GM19035 (cell line): Measurements from ENCODE around the gene GULP1.
"Not testable (repeated sequence)": the region's sequence is repeated elsewhere in the genome, so short reads cannot be mapped to it uniquely, and the experiment has no call there.

Experiments used
- ATAC-seq: cut with Tn5 transposase; IDR thresholded peaks from one replicate; pipeline ENCODE4 v1.9.1; 2021; ENCODE audit not compliant: unreplicated experiment

The GULP1 gene

GRCh38 chr2:188291617-188292347, at the start of gene GULP1:
Gene GULP1, plus strand, starts transcription at chr2:188291874. Its CDS starts 185,829 bp downstream, at chr2:188477703.
- ATAC-seq: no peak

DNA sequence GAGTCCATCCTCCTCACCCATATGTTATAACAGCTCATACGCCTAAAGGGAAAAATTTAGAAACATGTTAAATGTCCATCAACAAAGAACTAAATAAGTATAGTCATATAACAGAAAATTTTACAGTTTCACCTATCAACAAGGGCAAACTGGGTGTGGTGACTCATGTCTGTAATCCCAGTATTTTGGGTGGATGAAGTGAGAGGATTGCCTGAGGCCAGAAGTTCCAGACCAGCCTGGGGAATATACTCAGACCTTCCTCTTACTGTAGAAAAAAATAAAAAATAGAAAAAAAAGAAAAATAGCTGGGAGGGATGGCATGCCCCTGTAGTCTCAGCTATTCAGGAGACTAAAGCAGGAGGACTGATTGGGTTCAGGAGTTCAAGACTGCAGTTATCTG, 48.3 kb upstream of the GULP1 start:
- ATAC-seq: no peak

- ATAC-seq: no peak
Measured at GRCh38 chr2:188244383-188244782, 47.3 kb upstream of the GULP1 start.

- no peak for ATAC-seq
Measured at GRCh38 chr2:188245230-188245629, 46.4 kb upstream of the GULP1 start.

DNA sequence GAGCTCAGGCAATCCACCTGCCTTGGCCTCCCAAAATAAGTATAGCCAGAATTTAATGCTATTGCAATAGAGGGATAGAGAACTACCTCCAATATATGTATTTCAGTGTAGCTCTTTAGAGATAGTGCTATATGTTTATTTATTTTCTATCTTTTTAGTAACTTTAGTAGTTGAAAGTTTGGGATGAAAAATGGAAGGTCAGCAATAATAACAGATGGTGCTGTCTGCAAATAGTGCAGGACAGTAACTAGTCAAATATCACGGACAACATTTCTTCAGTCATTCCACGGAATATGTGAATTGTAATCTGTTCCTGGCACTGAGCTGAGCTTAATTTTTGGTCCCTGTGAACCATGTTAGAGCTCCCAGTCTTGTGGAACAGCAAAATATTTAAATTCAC, 43.2 kb upstream of the GULP1 start:
- no peak for ATAC-seq

- ATAC-seq: no peak
Measured at GRCh38 chr2:188251034-188251433, 40.6 kb upstream of the GULP1 start.

DNA sequence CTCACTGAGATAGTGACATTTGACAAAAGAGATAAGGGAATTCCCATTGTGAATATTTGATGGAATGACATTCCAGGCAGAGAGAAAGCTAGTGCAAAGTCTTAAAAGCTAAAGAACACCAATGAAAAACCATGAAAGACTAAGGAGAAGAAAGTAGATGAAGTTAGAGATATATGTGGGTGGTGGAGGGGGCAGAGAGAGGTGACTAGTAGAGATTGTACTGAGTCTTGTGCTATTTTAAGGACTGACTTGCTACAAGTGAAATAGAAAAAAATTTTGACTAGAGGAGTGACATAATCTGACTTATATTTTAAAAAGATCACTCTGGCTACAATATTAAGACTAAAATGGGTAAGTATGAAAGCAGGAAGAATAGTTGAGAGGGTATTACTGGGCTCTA, 35.3 kb upstream of the GULP1 start:
- no peak for ATAC-seq

GRCh38 chr2:188265315-188265714, 26.4 kb upstream of the GULP1 start:
- no peak for ATAC-seq

DNA sequence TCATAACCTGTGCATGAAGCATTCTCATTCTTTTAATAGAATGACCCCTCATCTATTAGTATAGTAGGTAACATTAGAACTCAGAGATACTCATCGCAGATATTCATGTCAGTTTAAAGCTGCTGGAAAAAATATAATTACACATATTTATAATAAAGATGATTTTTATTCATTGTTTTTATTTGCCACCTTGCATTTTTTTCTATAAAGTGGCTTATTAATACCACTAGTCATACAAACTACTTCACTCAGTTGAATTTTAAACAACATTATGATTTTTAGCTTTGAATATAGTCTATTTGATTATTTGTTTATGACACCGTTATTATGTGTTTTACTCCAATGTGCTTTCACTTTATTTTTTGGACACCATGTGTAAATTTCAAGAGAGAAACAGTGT, 23.9 kb upstream of the GULP1 start:
- no peak for ATAC-seq

DNA sequence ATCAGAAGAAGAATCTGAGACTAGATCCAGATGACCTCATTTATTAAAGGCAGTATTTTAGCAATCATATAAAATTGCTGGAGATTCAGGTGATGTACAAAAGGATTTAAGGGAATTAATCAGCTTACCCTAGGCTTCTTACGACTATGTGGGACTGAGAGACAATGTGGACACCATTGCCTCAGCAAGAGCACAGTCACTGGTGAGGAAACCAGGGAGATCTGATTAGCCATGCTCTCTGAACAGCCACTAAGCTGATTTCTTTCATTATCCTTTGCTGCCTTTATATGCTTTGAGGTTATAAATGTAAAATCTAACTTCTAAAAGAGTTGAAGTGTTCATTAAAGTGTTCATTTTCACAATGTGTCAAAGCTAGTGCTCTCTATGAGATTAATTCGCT, 22.7 kb upstream of the GULP1 start:
- ATAC-seq: no peak

DNA sequence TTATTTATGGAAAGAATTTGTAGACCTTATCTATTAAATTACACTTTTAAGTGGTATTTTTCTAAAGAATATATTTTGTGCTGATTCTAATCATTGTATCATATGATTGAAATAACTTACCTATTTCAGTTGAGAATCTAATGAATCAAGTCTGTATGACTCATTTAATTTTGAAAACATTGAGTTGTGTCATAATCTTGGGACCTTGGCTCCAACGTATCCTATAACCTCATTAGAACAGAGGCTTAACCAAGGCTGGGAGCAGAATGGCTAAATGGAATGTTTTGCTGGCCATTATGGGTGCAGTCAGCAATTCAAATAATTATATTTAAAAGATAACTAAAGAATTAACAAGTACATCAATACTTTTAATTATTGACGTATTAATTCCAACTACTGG, 19.6 kb upstream of the GULP1 start:
- ATAC-seq: no peak

DNA sequence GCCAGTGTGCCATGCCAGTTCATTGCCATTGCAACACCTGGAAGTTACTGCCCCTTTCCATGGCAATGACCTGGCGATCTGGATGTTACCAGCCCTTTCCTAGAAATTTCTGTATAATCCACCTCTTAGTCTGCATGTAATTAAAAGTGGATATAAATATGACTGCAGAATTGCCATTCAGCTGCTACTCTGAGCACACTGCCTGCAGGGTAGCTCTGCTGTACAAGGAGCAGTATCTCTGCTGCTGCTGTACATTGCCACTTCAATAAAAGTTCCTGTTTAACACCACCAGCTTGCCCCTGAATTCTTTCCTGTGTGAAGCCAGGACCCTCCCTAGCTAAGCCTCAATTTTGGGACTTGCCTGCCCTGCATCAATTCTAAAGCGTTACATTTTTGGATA, 17.4 kb upstream of the GULP1 start:
- no peak for ATAC-seq

DNA sequence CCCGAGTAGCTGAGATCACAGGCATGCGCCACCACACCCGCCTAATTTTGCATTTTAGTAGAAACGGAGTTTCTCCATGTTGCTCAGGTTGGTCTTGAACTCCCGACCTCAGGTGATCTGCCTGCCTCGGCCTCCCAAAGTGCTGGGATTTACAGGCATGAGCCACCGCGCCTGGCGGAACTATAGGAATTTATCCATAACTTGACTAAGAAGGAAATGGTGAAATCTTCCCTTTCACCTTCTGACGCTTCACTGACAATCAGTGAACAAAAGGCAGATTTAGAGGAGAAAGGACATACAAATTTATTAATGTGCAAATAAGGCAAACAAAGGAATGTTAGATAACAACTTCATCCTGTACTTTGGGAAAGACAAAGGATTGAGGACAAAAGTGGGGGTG, 15.4 kb upstream of the GULP1 start:
- ATAC-seq: no peak

- ATAC-seq: no peak
Measured at GRCh38 chr2:188277786-188278185, 13.9 kb upstream of the GULP1 start.

GRCh38 chr2:188278388-188279092, 13.1 kb upstream of the GULP1 start:
- no peak for ATAC-seq

- no peak for ATAC-seq
Measured at GRCh38 chr2:188279093-188279445, 12.6 kb upstream of the GULP1 start.

- ATAC-seq: no peak
Measured at GRCh38 chr2:188280811-188281222, 10.9 kb upstream of the GULP1 start.

- no peak for ATAC-seq
Measured at GRCh38 chr2:188282907-188283306, 8.8 kb upstream of the GULP1 start.

- not testable (repeated sequence) for ATAC-seq
Measured at GRCh38 chr2:188284251-188284650, 7.4 kb upstream of the GULP1 start.

DNA sequence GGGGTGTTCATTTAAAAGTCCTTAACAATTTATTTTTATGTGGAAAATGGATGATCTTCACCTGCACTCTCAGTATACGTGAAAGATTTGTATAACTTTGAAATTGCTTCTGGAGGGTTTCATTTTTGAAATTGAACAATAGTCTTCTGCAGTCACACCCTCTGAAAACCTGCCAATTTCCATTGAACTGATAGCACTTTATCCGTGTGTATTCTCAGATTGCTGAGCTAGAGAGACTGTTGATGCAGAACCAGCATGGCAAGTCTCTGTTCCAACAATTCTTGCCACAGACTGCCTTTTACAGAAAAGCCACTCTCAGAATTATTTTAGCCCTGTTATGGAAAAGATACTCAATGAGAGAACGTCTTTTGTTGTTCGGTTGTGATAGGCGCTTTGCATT, 6.6 kb upstream of the GULP1 start:
- ATAC-seq: no peak

GRCh38 chr2:188285774-188286173, 5.9 kb upstream of the GULP1 start:
- ATAC-seq: no peak

GRCh38 chr2:188291142-188291616, 495 bp upstream of the GULP1 start:
- ATAC-seq: no peak
